Loucy (cell line): ENCODE measurements around the gene USP53.

ENCODE experiments used
- EZH2phosphoT487 ChIP-seq: fragments of 200-600 bp; IDR thresholded peaks from 2 replicates; pipeline ENCODE4 v1.6.1; 2018; ENCODE audit warnings: antibody characterized with exemption, mild to moderate bottlenecking, moderate library complexity, borderline replicate concordance
- TF ChIP-seq, protein P1 (sequence below): fragments of 200-600 bp; sonication (generic); conservative IDR thresholded peaks from 2 replicates; pipeline ENCODE4 v1.5.1; 2014; ENCODE audit warnings: mild to moderate bottlenecking, antibody characterized with exemption, low read length

DNA sequence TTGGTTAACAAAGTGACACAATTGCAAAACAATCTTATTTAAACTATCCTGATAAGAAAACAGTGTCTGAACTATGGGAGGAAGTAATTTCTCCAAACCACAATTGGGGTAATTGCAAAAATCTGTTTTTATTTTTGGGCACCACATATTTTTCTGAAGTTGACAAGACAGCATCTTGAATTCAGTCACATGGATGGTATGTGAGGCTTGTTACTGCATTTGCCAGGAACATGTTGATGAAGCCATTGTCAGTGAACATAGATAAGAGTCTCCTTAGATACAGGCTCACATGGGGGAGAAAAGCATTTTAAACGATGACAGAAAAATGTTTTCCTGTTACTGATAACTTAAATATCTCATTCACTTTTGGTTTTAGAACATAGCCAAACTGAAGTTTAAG, 5.5 kb upstream of the USP53 start:
- TF ChIP-seq, protein P1, sequence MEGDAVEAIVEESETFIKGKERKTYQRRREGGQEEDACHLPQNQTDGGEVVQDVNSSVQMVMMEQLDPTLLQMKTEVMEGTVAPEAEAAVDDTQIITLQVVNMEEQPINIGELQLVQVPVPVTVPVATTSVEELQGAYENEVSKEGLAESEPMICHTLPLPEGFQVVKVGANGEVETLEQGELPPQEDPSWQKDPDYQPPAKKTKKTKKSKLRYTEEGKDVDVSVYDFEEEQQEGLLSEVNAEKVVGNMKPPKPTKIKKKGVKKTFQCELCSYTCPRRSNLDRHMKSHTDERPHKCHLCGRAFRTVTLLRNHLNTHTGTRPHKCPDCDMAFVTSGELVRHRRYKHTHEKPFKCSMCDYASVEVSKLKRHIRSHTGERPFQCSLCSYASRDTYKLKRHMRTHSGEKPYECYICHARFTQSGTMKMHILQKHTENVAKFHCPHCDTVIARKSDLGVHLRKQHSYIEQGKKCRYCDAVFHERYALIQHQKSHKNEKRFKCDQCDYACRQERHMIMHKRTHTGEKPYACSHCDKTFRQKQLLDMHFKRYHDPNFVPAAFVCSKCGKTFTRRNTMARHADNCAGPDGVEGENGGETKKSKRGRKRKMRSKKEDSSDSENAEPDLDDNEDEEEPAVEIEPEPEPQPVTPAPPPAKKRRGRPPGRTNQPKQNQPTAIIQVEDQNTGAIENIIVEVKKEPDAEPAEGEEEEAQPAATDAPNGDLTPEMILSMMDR, result no peak
- no peak for TF ChIP-seq EZH2phosphoT487
